Epithelial cell of proximal tubule (primary cell): ENCODE results near the gene APBB2. TPM values are rescaled to one million over a fixed set of nuclear protein-coding genes. Genes with fewer than 3 reads are reported as not detected.
"Not testable (repeated sequence)": the region's sequence is repeated elsewhere in the genome, so short reads cannot be mapped to it uniquely, and the experiment has no call there.

Experiments used
- DNase-seq: peaks from one replicate; pipeline ENCODE4 v3.0.0-alpha.2; 2011; ENCODE audit warnings: low read depth
- H3K4me3 ChIP-seq: 2 replicates; pipeline ENCODE4 v1.5.1; 2011; ENCODE audit warnings: low read depth, mild to moderate bottlenecking, low read length
- total RNA-seq: library from RNA; depleted of rRNA; stranded (reverse); fragments of >200 nt; gene quantifications from 2 replicates; pipeline ENCODE4 v1.2.3, GENCODE V29; 2015
- TF ChIP-seq, protein P1 (sequence below): conservative IDR thresholded peaks from 2 replicates; pipeline ENCODE4 v1.5.1; 2012; ENCODE audit warnings: low read depth, mild to moderate bottlenecking, low read length

Gene APBB2
- total RNA-seq, 1 donor from 2014 or later: 27.9 TPM

DNA sequence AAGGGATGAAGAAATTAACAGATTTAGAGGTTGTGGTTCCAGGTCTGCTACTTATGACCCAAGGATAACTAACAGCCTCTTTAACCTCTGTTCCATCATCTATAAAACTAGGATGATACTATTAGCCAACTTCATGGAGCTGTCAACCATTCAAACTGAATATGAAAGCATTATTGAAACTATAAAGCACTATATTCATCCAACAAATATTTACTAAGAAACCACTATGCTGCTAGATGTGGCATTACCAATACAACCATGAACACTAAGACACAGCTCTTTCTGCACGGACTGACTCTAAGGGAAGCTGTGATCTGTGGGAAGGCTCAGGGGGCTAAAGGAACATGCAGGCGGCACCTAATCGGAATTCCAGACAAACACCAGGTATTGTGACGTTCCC, 66.0 kb downstream of the APBB2 start:
- DNase-seq: no peak
- no peak overlapping the region for H3K4me3 ChIP-seq
- TF ChIP-seq, protein P1, sequence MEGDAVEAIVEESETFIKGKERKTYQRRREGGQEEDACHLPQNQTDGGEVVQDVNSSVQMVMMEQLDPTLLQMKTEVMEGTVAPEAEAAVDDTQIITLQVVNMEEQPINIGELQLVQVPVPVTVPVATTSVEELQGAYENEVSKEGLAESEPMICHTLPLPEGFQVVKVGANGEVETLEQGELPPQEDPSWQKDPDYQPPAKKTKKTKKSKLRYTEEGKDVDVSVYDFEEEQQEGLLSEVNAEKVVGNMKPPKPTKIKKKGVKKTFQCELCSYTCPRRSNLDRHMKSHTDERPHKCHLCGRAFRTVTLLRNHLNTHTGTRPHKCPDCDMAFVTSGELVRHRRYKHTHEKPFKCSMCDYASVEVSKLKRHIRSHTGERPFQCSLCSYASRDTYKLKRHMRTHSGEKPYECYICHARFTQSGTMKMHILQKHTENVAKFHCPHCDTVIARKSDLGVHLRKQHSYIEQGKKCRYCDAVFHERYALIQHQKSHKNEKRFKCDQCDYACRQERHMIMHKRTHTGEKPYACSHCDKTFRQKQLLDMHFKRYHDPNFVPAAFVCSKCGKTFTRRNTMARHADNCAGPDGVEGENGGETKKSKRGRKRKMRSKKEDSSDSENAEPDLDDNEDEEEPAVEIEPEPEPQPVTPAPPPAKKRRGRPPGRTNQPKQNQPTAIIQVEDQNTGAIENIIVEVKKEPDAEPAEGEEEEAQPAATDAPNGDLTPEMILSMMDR: no peak

DNA sequence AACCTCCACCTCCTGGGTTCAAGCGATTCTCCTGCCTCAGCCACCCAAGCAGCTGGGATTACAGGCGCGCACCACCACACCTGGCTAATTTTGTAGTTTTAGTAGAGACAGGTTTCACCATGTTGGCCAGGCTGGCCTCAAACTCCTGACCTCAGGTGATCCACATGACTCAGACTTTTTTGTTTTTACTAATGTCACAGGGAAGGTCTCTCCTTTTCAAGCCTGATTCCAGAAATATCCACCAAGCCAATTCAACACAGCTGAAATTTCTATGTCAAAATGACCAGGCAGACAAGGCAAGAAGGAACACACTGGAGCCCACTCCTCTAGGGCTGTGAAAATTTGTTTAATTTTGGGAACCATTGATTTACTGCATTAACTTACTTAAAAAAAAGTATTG, 66.8 kb downstream of the APBB2 start:
- DNase-seq, H3K4me3 ChIP-seq: not testable (repeated sequence)

DNA sequence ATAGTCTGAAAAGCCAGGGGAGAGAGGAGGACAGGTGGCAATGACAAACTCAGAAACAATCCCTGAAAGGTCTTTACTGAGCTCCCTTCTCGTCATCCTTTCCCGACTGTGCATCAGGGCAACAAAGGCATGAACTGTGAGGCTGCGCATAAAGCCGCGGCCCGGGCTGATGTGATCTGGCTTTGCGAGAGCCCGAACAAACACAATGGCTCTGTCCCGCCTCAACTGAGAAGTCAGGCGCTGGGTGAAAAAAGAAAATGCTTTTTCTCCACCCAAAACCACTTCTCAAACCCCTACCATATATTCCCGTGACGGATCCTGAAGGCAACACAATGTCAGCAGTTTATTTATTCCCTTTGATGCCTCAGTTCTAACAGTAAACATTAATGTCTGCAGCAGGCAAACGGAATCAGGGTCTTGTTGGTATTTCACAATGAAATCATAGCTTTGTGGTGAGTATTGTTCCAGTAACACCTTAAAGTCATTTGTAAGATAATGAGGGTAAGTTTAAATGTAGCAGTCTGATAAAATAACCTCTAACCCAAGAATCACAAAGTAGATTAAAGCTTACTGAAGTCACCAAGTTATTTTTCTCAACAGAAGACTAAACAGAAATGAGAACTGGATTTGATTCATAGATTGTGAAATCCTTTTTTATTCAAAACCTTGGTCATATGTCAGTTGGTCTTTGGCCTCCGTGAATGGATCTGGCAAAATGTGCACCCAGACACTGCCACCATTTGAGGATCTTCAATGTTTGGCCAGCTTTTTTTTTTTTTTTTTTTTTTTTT, 67.4 kb downstream of the APBB2 start:
- TF ChIP-seq, protein P1: no peak
- no peak overlapping the region for H3K4me3 ChIP-seq
- no peak for DNase-seq

DNA sequence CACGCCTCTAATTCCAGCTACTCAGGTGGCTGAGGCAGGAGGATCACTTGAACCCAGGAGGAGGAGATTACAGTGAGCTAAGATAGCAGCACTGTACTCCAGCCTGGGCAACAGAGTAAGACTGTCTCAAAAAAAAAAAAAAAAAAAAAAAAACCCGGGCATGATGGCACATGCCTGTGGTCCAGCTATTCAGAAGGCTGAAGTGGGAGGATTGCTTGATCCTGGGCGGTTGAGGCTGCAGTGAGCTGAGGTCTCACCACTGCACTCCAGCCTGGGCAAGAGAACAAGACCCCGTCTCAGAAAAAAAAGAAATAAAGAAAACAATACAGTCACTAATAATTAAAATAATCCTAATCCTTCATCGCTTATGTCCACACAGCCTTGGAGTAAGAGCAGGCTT, 68.1 kb downstream of the APBB2 start:
- TF ChIP-seq, protein P1: no peak
- no peak overlapping the region for H3K4me3 ChIP-seq
- no peak for DNase-seq

DNA sequence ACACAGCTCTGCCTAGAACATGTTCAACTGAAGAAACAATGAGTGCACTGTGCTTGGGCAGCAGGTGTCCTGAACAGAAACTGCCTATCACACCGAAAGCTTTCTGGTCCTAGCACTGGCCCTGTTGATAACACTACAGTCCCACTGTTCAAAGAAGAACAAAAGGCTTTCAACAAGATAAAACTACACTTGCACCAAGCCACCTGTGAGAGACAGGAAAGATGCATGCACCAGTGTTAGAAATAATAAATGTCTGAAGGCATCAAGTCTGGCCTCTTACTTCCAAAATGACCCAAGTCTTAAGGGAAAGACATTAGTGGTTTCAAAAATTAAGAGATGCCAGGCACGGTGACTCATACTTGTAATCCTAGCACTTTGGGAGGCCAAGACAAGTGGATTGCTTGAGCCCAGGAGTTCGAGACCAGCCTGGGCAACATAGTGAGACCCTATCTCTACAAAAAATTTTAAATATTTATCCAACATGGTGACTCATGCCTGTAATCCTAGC, 68.7 kb downstream of the APBB2 start:
- TF ChIP-seq, protein P1: no peak
- no peak overlapping the region for H3K4me3 ChIP-seq
- no peak for DNase-seq

DNA sequence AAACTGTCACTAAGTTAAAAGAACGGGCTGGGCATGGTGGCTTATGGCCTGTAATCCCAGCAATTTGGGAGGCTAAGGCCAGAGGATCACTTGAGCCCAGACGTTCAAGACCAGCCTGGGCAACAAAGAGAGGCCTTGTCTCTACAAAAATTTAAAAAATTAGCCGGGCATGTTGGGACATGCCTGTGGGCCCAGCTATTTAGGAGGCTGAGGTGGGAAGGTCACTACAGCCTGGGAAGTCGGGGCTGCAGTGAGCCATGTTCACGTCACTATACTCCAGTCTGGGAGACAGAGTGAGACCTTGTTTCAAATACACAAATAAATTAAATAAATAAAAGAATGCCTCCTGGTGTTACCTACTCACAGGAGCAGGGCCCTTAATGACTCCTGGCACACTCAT, 69.5 kb downstream of the APBB2 start:
- DNase-seq: no peak
- TF ChIP-seq, protein P1: no peak
- H3K4me3 ChIP-seq: no peak overlapping the region

DNA sequence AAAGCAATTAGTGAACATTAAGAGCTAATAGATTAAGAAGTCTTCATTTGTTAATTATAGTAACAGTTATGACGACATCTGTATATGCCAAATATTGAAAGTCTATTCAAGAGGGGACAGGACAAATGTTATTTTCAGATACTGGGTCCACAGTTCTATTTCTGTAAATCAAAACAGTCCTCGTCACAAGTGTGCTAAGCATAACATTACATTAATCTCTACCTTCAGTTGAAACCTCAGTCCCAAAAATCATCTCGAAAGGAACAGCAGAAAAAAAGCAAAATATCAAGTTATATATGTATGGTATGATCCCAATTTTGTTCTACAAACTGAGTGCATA, 70.3 kb downstream of the APBB2 start:
- no peak overlapping the region for H3K4me3 ChIP-seq
- DNase-seq: no peak
- TF ChIP-seq, protein P1: no peak
